Activated T-cell treated with anti-CD3 and anti-CD28 coated beads, Interleukin-2, amount 50 U/mL, for 4 hours (primary cell): Measurements from ENCODE around the gene RFC3. TPM values are rescaled to one million over a fixed set of nuclear protein-coding genes. Genes with fewer than 3 reads are reported as not detected.
"Not testable (repeated sequence)": the region's sequence is repeated elsewhere in the genome, so short reads cannot be mapped to it uniquely, and the experiment has no call there.

Source experiments
- ATAC-seq, 2 donors: fragments of 200-7000 bp; cut with Tn5 transposase; one replicate each; pipeline ENCODE4 v1.10.0; 2021
- DNase-seq: peaks from one replicate; pipeline ENCODE4 v3.0.0-alpha.2; 2020
- H3K27me3 Mint-ChIP-seq: one replicate; pipeline ENCODE4 v1.8.0; 2021; ENCODE audit warnings: low read depth, mixed read lengths
- H3K36me3 Mint-ChIP-seq: one replicate; pipeline ENCODE4 v1.8.0; 2022; ENCODE audit warnings: mixed read lengths; ENCODE audit not compliant: insufficient read depth
- H3K4me1 Mint-ChIP-seq: one replicate; pipeline ENCODE4 v1.8.0; 2021; ENCODE audit warnings: low read depth, mixed read lengths
- H3K4me3 Mint-ChIP-seq: one replicate; pipeline ENCODE4 v1.8.0; 2021; ENCODE audit warnings: mild to moderate bottlenecking, moderate library complexity, mixed read lengths
- H3K9me3 Mint-ChIP-seq: one replicate; pipeline ENCODE4 v1.8.0; 2021; ENCODE audit warnings: mixed read lengths
- total RNA-seq, 3 donors: library from RNA; stranded (reverse); gene quantifications; one replicate each; pipeline ENCODE4 v1.2.1, GENCODE V29; 2021

RFC3 gene
- total RNA-seq, 3 donors from 2014 or later: 35.2 to 44.6 (median 43.8) TPM

DNA sequence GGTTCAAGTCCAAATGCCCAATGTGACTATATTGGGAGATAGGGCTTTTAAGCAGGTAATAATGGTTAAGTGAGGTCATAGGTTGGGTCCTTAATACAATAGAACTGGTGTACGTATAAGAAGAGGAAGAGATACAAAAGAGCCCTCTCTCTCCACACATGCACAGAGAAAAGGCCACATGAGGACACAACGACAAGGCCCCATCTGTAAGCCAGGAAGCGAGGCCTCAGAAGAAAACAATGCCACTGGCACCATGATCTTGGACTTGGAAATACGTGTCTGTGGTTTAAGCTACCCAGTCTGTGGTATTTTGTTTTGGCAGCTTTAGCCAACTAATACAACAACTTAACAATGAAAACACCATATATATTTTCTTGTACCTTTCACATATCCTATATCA is 23.4 kb upstream of the RFC3 start:
- DNase-seq: no peak
- Mint-ChIP-seq H3K9me3 (peaks cover 3% of the 10 kb centered on the region), H3K27me3 (no peaks in the 10 kb centered on the region), H3K4me1 (peaks cover 1% of the 10 kb centered on the region), H3K36me3 (no peaks in the 10 kb centered on the region), H3K4me3 (no peak overlapping the region)
- ATAC-seq: no peak

DNA sequence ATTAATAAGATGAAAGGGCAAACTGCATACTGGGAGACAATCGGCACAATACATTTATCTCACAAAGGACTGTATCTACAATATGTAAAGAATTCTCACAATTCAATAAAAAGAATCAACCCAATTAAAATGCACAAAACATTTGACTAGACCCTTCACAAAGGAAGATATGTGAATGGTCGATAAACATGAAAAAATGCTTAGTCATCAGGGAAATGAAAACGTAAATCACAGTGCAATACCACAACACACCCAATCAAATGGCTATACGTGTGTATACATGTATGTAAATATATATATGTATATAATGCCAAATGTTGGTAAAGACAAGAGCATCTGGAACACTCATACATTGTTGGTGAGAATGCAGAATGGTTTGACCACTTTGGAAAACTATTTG is 21.9 kb upstream of the RFC3 start:
- no peak for DNase-seq
- no peaks in the 10 kb centered on the region for H3K36me3 Mint-ChIP-seq
- H3K4me1 Mint-ChIP-seq: peaks cover 1% of the 10 kb centered on the region
- peaks cover 3% of the 10 kb centered on the region for H3K9me3 Mint-ChIP-seq
- no peak for ATAC-seq
- no peak overlapping the region for H3K4me3 Mint-ChIP-seq
- no peaks in the 10 kb centered on the region for H3K27me3 Mint-ChIP-seq

DNA sequence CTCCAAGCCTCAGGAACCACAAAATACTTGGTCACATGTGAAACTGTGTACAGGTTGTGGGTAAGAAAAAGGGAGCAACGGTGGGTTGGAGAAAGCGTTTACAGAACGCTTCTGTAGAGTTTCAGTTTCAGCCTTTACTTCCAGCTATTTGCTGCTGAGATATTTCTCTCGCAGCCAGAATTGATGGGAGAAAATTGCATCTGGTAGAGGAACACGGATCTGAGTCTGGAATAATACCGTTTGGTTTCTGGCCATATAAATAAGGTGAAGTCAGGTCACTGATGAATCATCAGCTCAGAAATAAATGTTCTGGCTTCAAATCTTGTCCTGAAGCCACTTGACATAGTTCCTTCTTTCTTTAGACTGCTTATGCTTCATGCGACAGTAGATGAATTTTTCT is 20.3 kb upstream of the RFC3 start:
- Mint-ChIP-seq H3K27me3 (no peaks in the 10 kb centered on the region), H3K36me3 (no peaks in the 10 kb centered on the region), H3K4me1 (no peaks in the 10 kb centered on the region), H3K4me3 (no peak overlapping the region), H3K9me3 (no peaks in the 10 kb centered on the region)
- ATAC-seq (no peak), DNase-seq (no peak)

DNA sequence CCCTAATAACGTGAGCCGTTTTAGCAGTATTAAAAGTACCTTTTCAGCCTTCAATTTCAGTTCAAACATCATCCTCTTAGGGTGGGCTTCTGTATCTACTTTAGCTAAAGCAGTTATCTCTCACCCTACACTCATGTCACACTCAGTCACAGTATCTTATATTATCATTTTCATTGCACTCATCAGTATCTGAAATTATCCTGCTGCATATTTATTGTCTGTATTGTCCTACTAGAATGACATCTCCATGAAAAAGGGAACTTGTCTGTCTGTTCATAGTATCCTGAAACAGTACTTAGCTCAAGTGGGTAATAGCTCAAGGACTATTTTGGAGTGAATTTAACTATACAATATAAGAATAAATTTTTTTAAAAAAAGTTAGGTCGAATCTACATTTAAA is 19.9 kb upstream of the RFC3 start:
- Mint-ChIP-seq H3K36me3 (no peaks in the 10 kb centered on the region), H3K4me3 (no peak overlapping the region), H3K27me3 (no peaks in the 10 kb centered on the region), H3K9me3 (no peaks in the 10 kb centered on the region), H3K4me1 (no peaks in the 10 kb centered on the region)
- ATAC-seq (no peak), DNase-seq (no peak)

DNA sequence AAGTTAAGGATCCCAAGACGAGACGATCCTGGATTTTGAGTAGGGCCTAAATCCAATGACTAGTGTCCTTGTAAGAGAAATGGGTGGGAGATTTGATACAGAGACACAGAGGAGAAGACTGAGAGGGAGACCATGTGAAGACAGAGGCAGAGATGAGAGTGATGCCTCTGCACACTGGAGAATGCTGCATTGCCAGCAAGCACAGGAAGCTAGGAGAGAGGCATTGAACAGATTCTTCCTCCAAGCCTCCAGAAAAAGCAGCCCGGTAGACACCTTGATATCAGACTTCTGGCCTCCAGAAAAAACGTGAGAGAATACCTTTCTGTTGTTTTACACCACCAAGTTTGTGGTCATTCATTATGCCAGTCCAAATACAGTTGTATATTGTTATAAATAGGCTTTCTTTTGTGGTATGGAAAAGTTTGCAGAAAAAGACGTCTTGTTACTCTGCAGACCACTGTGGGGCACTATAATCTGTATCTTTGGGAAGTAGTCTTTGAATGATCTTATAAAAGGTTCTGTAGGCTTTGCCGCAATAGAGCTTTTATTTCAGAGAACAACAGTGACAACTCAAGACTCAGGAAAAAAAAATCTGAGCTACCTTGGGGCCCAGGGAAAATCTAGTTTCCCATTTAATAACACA is 17.9 kb upstream of the RFC3 start:
- Mint-ChIP-seq H3K36me3 (no peaks in the 10 kb centered on the region), H3K4me3 (no peak overlapping the region), H3K4me1 (no peaks in the 10 kb centered on the region), H3K9me3 (no peaks in the 10 kb centered on the region), H3K27me3 (peaks cover 5% of the 10 kb centered on the region)
- ATAC-seq (no peak), DNase-seq (no peak)

DNA sequence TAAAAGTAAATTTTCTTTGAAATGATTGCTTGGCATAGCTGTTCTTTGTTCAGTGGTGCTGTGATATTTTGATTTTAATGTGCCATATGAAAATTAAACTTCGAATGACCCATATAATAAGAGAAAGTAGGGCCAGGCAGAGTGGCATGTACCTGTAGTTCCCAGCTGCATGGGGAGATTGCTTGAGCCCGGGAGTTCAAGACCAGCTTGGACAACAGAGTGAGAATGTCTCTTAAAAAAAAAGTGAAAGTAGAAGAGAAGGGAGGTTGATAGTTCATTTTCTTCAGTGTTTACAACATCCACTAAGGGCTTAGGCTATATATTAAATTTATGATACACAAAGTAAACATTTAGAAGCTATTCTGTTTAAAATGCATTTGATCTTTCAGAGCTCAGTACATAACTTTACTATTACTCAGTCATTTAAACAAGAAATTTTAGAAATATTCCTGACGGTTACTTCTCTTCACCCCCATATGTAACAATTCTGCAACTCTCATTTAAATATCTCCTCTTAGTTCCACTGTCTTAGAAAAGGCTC is 17.2 kb upstream of the RFC3 start:
- H3K4me3 Mint-ChIP-seq: no peak overlapping the region

DNA sequence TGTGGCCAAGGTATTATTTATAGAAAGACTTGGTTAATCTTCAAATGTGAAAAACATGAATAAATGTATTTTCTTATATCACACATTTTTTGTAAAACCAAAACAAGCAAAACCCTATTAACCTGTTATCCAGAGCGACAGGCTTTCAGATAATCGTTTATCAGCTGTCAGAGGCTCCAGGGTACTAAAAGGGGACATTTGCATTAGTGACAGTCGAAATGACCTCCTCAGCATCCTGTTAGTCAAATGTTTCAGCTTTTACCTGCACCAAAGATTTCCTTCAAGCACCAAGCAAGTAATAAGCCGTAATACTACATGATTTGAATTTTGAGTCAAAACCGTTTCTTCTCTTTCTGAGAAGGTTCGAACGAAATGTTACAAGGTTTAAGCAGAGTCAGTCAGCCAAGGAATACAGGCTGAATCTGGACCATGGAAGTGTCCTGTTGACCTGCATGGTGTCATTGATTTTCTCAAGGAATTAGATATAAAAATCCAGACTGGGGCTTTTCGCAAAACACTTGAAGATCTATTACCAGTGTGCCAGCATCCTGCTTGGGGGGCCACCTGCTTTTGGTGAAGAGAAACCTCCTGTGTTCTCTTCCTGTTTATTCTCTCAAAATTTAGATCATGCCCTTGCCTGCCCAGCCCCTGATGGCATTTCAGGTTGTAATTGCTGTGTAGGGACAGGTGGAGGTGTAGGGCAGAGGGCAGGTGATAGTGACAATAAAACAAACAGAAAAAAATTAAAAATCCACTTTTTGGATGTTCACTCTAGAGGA is 11.3 kb upstream of the RFC3 start:
- H3K4me1 Mint-ChIP-seq: no peaks in the 10 kb centered on the region
- no peaks in the 10 kb centered on the region for H3K9me3 Mint-ChIP-seq

More for the DNA sequence above, 17.2 kb upstream of the RFC3 start:
- ATAC-seq (no peak), DNase-seq (no peak)
- no peaks in the 10 kb centered on the region for H3K4me1 Mint-ChIP-seq
- no peaks in the 10 kb centered on the region for H3K36me3 Mint-ChIP-seq
- no peaks in the 10 kb centered on the region for H3K9me3 Mint-ChIP-seq
- H3K27me3 Mint-ChIP-seq: peaks cover 5% of the 10 kb centered on the region

DNA sequence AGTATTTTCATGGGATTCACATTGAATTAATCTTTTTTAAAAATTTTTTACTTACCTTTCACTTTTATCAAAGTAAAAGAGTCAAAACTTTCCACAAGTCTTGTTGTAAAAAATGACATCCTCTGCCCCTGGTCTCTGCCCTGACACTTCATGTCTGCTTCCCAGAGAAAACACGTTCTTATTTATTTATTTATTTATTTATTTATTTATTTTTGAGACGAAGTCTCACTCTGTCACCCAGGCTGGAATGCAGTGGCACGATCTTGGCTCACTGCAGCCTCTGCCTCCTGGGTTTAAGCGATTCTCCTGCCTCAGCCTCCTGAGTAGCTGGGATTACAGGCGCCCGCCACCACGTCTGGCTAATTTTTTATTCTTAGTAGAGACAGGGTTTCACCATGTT is 5.1 kb upstream of the RFC3 start:
- H3K4me1 Mint-ChIP-seq, H3K9me3 Mint-ChIP-seq, H3K4me3 Mint-ChIP-seq, ATAC-seq, H3K36me3 Mint-ChIP-seq, DNase-seq: not testable (repeated sequence)
- H3K27me3 Mint-ChIP-seq: peaks cover 14% of the 10 kb centered on the region

More for the DNA sequence above, 11.3 kb upstream of the RFC3 start:
- no peaks in the 10 kb centered on the region for H3K36me3 Mint-ChIP-seq
- ATAC-seq (no peak), DNase-seq (no peak)
- peaks cover 22% of the 10 kb centered on the region for H3K27me3 Mint-ChIP-seq
- no peak overlapping the region for H3K4me3 Mint-ChIP-seq

DNA sequence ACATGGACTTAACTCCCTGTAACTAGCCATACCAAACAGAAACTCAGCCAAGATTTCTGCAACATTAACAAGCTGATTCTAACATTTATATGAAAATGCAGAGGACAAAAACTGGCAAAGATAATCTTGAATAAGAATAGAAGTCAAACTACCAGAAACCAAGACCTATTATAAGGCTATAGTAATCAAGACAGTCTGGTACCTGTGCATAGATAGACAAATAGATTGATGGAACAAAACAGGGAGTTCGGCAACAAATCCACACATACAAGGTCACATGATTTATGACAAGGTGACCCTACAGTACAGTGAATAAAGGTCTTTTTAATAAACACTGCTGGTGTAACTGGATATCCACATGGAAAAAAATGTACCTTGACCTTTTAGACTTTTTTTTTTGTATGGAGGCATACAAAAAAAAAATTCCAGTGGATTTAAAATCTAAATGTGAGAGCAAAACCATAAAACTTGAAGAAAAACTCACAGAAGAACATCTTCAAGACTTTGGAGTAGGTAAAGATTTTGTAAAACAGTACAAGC is 2.9 kb upstream of the RFC3 start:
- Mint-ChIP-seq H3K4me3 (no peak overlapping the region), H3K9me3 (no peaks in the 10 kb centered on the region), H3K27me3 (peaks cover 5% of the 10 kb centered on the region), H3K36me3 (no peaks in the 10 kb centered on the region), H3K4me1 (peaks cover 16% of the 10 kb centered on the region)
- ATAC-seq: no peak
- no peak for DNase-seq

DNA sequence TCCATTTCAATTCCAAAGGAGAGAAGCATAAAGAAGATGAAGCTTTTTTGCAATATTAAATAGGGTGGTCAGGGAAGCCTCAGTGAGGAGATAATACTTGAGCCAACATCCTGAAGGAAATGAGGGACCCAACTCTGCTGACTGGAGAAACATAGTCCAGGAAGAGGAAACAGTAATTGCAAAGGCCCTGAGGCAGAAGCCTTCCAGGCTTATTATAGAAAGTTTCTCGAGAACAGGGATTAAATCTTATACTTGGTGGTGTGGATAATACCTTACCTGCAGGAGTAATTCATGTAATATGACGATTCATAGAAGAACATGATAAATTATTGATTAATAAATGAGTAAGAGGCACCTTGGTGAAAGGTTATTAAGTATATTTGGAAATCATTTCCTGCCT is 1.0 kb upstream of the RFC3 start:
- no peaks in the 10 kb centered on the region for H3K9me3 Mint-ChIP-seq
- DNase-seq (no peak), ATAC-seq (no peak)
- peaks cover 16% of the 10 kb centered on the region for H3K4me1 Mint-ChIP-seq
- H3K27me3 Mint-ChIP-seq: peaks cover 5% of the 10 kb centered on the region
- peaks cover 5% of the 10 kb centered on the region for H3K36me3 Mint-ChIP-seq
- H3K4me3 Mint-ChIP-seq: peak overlapping the region; percentile 19

DNA sequence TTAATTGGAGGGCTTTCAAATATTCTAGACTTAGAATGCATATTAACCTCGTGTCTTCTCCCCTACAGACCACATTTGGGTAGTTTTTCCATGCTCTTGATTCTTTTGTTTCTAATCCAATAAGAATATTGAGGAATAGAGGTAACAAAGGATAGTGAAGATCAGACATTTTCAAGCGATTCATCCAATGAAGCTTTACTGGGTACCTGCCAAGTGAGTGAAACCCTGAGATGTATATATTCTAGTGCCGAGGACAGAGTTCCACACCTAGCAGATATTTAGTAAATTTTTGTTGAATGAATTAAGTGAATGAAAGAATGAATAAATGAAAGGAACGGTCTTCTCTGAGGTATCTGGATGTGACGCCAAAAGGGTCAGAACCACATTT is 442 bp upstream of the RFC3 start:
- Mint-ChIP-seq H3K4me1 (peaks cover 16% of the 10 kb centered on the region), H3K36me3 (peaks cover 5% of the 10 kb centered on the region), H3K4me3 (peak overlapping the region; percentile 93), H3K27me3 (peaks cover 5% of the 10 kb centered on the region), H3K9me3 (no peaks in the 10 kb centered on the region)
- ATAC-seq: peak in 1 of 2 donors; percentile 7
- no peak for DNase-seq

DNA sequence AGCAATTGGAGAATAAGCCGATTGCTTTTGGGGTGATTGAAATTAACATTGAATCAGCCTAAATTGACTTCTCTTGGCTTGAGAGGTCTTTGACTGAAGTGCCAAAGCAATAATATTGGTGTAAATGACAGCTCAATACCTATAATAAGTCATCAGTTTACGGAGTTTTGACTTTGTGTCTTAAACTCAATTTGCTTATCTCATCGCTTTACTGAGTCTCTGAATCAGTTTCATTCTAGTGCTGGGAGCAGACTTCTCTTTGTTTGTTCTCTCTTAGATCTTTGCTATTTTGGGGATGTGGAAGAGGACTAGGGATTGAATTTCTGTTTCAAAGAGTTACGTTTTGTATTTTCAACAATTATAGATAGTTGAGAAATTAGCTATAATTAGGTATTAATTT is 7.1 kb downstream of the RFC3 start:
- Mint-ChIP-seq H3K4me3 (no peak overlapping the region), H3K4me1 (peaks cover 5% of the 10 kb centered on the region), H3K9me3 (no peaks in the 10 kb centered on the region), H3K36me3 (peaks cover 36% of the 10 kb centered on the region), H3K27me3 (no peaks in the 10 kb centered on the region)
- DNase-seq: no peak
- no peak for ATAC-seq

DNA sequence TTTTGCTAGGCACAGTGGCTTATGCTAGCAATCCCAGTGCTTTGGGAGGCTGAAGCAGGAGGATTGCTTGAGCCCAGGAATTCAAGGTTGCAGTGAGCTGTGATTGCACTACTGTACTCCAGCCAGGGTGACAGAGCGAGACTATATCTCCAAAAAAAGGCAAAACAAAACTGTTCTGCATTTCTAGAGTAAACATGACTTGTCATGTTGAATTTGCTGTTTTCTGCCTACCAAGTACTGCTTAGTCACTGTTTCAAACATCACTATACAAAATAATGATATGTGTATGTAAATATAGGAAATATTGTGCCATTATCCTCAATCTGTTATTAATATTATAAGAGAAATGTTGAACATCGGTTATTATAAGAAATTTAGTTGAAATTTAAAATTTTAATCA is 9.2 kb downstream of the RFC3 start:
- Mint-ChIP-seq H3K4me3 (no peak overlapping the region), H3K27me3 (no peaks in the 10 kb centered on the region), H3K4me1 (peaks cover 5% of the 10 kb centered on the region), H3K36me3 (peaks cover 33% of the 10 kb centered on the region), H3K9me3 (no peaks in the 10 kb centered on the region)
- ATAC-seq (no peak), DNase-seq (no peak)

DNA sequence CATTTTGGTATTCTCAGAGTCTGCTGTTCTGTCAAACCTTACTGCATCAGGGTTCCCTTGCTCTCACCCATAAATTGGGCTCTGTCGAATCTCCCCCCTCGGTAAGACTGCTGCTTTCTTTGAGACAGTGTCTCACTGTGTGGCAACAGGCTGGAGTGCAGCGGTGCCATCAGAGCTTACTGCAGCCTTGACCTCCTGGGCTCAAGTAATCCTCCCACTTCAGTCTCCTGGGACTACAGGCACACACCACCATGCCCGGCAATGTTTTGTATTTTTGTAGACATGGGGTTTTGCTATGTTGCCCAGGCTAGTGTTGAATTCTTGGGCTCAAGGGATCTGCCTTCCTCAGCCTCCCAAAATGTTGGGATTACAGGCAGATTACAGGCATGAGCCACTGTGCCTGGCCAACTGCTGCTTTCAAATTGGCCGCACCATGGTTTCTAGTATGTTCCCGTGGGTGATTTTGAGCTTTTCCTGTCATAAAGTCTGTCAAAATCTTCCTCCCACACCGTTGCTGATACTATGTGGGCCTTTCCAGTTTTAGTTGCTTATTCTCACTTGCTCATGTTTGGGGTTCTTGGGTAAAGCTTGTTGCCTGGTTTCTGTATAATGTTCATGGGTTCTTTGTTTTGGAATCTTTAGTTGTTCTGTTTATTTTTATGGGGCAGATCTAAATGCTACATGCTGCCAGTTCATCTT is 10.6 kb downstream of the RFC3 start:
- Mint-ChIP-seq H3K4me1 (peaks cover 2% of the 10 kb centered on the region), H3K36me3 (peaks cover 28% of the 10 kb centered on the region), H3K9me3 (no peaks in the 10 kb centered on the region), H3K27me3 (no peaks in the 10 kb centered on the region), H3K4me3 (no peak overlapping the region)
- no peak for DNase-seq
- no peak for ATAC-seq
